GM18502 (cell line): ENCODE results near the gene R3HDM2.
A peak's percentile ranks its signal among the peaks of the same experiment; 100 is the strongest.
"Not testable (repeated sequence)": the region's sequence is repeated elsewhere in the genome, so short reads cannot be mapped to it uniquely, and the experiment has no call there.

Experiments
- ATAC-seq: cut with Tn5 transposase; IDR thresholded peaks from one replicate; pipeline ENCODE4 v1.9.1; 2021; ENCODE audit warnings: mild to moderate bottlenecking; ENCODE audit not compliant: unreplicated experiment, poor library complexity

R3HDM2 gene

GRCh38 chr12:57341275-57341990 lies 89.4 kb downstream of the R3HDM2 start:
- ATAC-seq = no peak

DNA sequence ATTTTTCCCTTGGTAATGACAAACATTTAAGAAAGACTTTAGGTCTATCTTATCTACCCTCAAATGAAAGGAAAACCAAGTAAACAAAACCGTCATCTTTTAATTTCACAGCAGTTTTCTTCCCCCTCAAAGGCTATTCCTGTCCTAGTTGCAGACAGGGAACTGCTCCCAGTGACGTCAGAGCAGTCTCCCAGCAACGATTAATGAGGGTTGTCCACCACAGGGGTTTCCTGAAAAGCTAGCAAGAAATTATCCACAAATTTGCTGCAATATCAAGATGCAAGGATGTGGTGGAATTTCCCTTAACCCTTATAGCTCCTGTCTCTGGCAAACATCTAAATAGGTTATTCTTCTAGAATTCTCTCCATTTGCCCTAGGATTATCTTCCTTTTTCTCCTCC lies 90.7 kb downstream of the R3HDM2 start:
- no peak for ATAC-seq

- ATAC-seq = not testable (repeated sequence)
Measured at GRCh38 chr12:57336299-57336698, 94.5 kb downstream of the R3HDM2 start.

- ATAC-seq = no peak
Measured at GRCh38 chr12:57334219-57334618, 96.6 kb downstream of the R3HDM2 start.

- ATAC-seq = no peak
Measured at GRCh38 chr12:57332646-57333312, 98.1 kb downstream of the R3HDM2 start.

DNA sequence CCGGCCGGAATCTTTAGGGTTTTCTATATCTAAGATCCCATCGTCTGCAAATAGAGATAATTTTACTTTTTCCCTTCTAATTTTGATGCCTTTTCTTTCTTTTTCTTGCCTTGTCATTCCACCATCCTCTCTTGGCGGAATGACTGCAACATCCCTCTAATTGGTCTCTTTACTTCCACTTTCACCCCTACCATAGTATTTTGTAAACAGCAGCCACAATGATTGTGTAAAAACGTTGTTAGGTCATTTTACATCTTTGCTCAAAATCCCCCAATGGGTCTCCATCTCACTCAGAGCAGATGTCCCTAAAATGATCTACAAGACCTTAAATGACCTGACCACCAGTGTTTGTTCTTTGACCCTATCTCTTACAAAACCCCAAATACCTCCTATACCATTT lies 99.9 kb downstream of the R3HDM2 start:
- no peak for ATAC-seq

GRCh38 chr12:57329219-57329618 lies 101.6 kb downstream of the R3HDM2 start:
- ATAC-seq = no peak

DNA sequence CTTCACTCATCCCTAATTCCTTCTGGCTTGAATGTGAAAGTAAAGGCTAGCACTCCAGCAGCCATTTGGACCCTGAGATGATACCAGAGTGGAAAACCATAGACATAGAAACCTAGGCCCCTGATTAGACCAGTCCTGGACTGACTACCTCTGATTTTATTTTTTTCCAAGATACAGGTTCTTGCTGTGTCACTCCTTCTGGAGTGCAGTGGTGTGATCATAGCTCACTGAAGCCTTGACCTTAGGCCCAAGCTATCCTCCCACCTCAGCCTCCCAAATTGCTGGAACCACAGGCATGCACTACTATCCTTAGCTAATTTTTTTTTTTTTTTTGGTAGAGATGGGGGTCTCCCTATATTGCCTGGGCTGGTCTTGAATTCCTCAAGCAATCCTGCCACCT lies 105.4 kb downstream of the R3HDM2 start:
- no peak for ATAC-seq

- ATAC-seq = no peak
Measured at GRCh38 chr12:57323416-57323815, 107.4 kb downstream of the R3HDM2 start.

DNA sequence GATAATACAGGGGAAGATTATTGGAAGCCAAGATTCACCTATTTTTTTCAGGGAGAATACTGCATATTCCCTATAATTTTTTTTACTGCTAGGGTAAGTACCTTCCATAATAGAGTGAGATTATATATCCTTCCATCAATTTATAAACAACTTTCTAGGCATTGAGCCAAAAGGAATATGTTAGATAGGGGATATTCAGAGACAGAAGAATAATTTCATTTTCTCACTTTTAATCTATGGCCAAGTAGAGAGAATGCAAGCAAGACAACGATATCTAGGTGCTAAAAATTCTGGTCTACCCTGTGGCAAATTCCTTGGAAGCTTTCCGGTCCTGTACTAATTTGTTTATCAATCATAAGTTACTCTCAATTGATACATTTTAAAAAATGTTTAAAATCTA lies 110.2 kb downstream of the R3HDM2 start:
- no peak for ATAC-seq

- no peak for ATAC-seq
Measured at GRCh38 chr12:57319678-57320469, 111.0 kb downstream of the R3HDM2 start.

DNA sequence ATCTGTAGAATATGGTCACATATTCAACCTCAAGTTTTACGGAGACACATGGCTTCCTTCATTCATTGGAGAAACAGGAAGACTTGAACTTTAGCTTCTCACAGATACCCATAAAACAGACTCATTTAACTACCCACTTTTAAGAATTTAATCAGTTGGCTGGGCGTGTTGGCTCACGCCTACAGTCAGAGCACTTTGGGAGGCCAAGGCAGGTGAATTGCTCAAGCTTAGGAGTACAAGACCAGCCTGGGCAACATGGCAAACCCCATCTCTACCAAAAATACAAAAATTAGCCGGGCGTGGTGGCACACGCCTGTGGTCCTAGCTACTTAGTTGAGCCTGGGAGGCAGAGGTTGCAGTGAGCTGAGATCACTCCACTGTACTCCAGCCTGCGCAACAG lies 115.2 kb downstream of the R3HDM2 start:
- no peak for ATAC-seq

- not testable (repeated sequence) for ATAC-seq
Measured at GRCh38 chr12:57312287-57312686, 118.6 kb downstream of the R3HDM2 start.

DNA sequence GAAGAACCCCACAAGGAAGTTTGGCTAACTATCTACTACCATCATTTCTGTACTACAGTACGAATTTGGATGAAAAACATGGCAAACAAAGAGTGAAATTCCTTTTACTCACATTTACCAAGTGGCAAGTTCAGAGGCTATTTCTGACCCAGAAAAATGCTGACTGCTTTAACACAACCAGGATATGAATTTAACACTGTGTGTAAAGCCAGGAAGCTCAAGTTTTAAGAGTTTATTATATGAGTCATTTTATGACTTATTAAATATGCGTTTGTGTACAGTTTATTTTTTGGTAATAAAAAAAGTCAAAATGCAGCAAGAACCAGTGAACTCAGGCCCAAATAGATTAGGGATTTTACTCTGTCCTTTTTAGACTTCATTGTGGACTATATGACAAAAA lies 121.4 kb downstream of the R3HDM2 start:
- ATAC-seq = no peak

DNA sequence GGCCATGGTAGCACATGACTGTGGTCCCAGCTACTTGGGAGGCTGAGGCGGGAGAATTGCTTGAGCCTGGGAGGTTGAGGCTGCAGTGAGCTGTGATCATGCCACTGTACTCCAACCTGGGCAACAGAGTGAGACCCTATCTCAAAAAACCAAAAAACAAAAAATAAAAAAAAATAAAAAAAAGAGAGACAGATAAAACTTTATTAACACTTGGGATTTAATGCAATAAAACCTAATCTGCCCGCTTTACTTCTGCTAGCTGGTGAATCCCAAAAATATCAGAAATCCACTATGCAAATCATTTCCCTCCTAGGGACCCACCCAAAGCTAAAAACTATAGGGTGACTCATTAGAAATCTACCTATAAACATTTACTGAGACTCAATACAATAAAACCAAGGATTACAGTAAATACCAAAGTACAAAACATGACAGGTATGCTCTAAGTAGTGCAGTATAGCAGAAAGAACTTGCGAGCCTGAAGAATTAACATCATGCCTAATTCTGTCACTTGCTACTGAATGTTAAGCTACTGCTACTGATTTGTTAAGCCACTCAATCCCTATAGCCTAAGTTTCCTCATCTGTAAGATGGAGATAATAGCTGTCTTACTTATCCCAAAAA lies 129.8 kb downstream of the R3HDM2 start:
- no peak for ATAC-seq

- no peak for ATAC-seq
Measured at GRCh38 chr12:57299514-57300016, 131.3 kb downstream of the R3HDM2 start.

DNA sequence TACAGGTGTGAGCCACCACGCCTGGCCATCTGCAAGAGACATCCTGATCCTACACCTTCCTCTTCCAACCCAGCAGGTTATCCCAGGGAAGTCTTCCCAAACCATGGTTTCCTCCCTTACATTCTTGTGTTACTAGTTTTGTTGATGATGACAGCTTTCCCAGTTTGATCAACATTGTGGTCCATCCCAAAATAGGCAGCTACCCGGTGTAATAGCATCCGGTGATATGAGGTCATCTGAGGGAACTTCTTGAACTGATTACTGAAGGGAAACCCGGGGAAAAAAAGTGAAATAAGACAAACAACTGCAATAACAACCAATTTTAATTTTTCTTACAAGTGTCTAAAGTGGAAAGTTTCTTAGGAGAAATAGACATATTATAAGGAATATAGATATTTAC lies 134.6 kb downstream of the R3HDM2 start:
- ATAC-seq = no peak

- not testable (repeated sequence) for ATAC-seq
Measured at GRCh38 chr12:57282073-57282472, 148.8 kb downstream of the R3HDM2 start.

DNA sequence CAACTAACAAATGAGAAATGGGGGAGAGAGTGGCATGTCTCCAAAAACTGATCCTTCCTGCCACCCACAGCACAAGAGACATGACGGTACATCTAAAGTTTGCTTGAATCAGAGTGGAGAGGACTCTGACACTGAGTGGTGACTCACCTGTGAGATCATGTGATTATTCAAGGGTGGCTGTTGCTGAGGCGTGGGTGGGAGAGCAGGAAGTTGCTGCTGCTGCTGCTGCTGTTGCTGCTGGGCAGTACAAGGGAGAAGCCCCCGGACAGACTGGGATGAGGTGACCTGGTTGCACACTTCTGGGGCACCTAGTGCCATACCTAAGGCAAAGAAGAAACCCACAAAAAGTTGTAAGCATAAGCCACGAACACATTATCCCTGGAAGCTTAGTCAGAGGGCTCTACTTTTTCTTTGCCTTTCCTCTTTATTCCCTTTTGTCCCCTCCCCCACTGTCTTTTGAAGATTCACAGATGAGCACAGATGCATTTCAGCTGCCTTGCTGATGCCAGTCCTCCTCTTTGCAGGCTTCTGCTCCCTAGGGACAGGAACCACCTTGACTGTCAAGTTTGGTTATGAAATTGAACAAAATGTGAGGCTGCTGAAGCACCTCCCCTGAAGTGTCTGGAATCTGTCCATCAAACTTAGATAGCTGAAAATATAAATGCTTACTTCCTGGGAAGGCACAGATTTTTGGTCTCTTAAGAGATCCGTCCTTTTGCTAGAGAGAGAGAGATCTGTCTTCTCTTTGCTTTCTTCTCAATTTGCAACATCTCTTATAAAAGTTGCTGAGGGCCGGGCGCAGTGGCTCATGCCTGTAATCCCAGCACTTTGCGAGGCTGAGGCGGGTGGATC lies 150.4 kb downstream of the R3HDM2 start:
- ATAC-seq = peak; percentile 92
